K562 (cell line): Measurements from ENCODE around the gene SERPINF2. TPM values are rescaled to one million over a fixed set of nuclear protein-coding genes. Genes with fewer than 3 reads are reported as not detected.

Experiments used
- BHLHE40 ChIP-seq: IDR thresholded peaks from 2 replicates; pipeline ENCODE4 v1.6.1; 2011; ENCODE audit warnings: low read length, improper control_type of control experiment
- DIDO1 ChIP-seq: fragments of 450-650 bp; IDR thresholded peaks from 2 replicates; pipeline ENCODE4 v1.6.1; 2016; ENCODE audit warnings: low read depth, missing biosample characterization, missing genetic modification characterization
- HNRNPLL ChIP-seq: fragments of 200-400 bp; formaldehyde crosslinking; IDR thresholded peaks from 2 replicates; pipeline ENCODE4 v1.6.1; 2017; ENCODE audit warnings: low read length, low read depth, mild to moderate bottlenecking; ENCODE audit not compliant: poor library complexity, severe bottlenecking
- KAT2B ChIP-seq: IDR thresholded peaks from one replicate; pipeline ENCODE4 v1.6.1; 2012; ENCODE audit warnings: low read depth, mild to moderate bottlenecking, control low read depth, inconsistent platforms, low read length, moderate library complexity
- NFIC ChIP-seq: fragments of 450-650 bp; IDR thresholded peaks from 2 replicates; pipeline ENCODE4 v1.6.1; 2017; ENCODE audit warnings: mild to moderate bottlenecking, inconsistent platforms
- NONO ChIP-seq, 2 experiments: fragments of 200-400 bp in 1 of 2; fragments of 450-650 bp in 1 of 2; formaldehyde crosslinking in 1 of 2; IDR thresholded peaks; 2 replicates each; pipeline ENCODE4 v1.6.1; 2017; ENCODE audit warnings: low read depth in 2 of 2, mild to moderate bottlenecking in 2 of 2, moderate library complexity in 2 of 2, low read length in 1 of 2
- NR4A1 ChIP-seq, 2 experiments: fragments of 250-450 bp in 1 of 2; fragments of 450-650 bp in 1 of 2; sonication (Bioruptor Pico) in 1 of 2; IDR thresholded peaks; 2 replicates each; pipeline versions ENCODE4 v1.4.0 to v1.6.1; 2016 to 2020; ENCODE audit warnings: mild to moderate bottlenecking in 2 of 2, missing compliant biosample characterization in 1 of 2, missing genetic modification characterization in 1 of 2, moderate library complexity in 1 of 2
- RB1 ChIP-seq: fragments of 450-650 bp; IDR thresholded peaks from 2 replicates; pipeline ENCODE4 v1.6.1; 2017; ENCODE audit warnings: low read depth, mild to moderate bottlenecking
- RBM25 ChIP-seq: fragments of 200-400 bp; formaldehyde crosslinking; IDR thresholded peaks from 2 replicates; pipeline ENCODE4 v1.6.1; 2018; ENCODE audit warnings: low read length, low read depth, moderate library complexity; ENCODE audit not compliant: severe bottlenecking
- SMAD1 ChIP-seq: fragments of 150-350 bp; IDR thresholded peaks from 2 replicates; pipeline ENCODE4 v1.6.1; 2014; ENCODE audit warnings: low read length, low read depth; ENCODE audit not compliant: partially characterized antibody
- SMC3 ChIP-seq: conservative IDR thresholded peaks from 2 replicates; pipeline ENCODE4 v1.6.1; 2011; ENCODE audit warnings: low read depth, low read length, improper control_type of control experiment; ENCODE audit not compliant: insufficient read depth
- SUPT5H ChIP-seq: fragments of 450-650 bp; IDR thresholded peaks from 2 replicates; pipeline ENCODE4 v1.6.1; 2016
- TBP ChIP-seq: optimal IDR thresholded peaks from 2 replicates; pipeline ENCODE3; 2011; ENCODE audit warnings: low read depth, low read length, improper control_type of control experiment
- polyA plus RNA-seq, 8 experiments: library from polyadenylated mRNA; depleted of rRNA in 4 of 8; stranded (reverse) in 5 of 8; unstranded in 3 of 8; fragments of >200 nt; fragmentation: Nextera tagmentation in 2 of 8; fragmentation: Illumina TruSeq in 1 of 8; extraction: Ambion mirVana in 2 of 8; extraction: Trizol in 1 of 8; gene quantifications; 2 replicates each; pipeline versions ENCODE4 v1.2.1 to v1.2.3, GENCODE V29; 2011 to 2014; ENCODE audit warnings: inconsistent platforms in 1 of 8, missing spikeins in 1 of 8
- total RNA-seq, 7 experiments: library from RNA; depleted of rRNA in 6 of 7; stranded (reverse); fragments of >200 nt in 6 of 7; fragmentation: Illumina TruSeq in 2 of 7; extraction: Trizol in 2 of 7; gene quantifications; 2 replicates each; pipeline versions ENCODE4 v1.2.1 to v1.2.3, GENCODE V29; 2011 to 2021; ENCODE audit warnings: low replicate concordance in 1 of 7
- TF ChIP-seq, protein P1 (sequence below), 3 experiments: IDR thresholded peaks in 2 of 3; conservative IDR thresholded peaks in 1 of 3; 2 replicates each; pipeline ENCODE4 v1.5.1; 2011 to 2012; ENCODE audit warnings: low read length in 3 of 3, mild to moderate bottlenecking in 3 of 3, control low read depth in 2 of 3, improper control_type of control experiment in 1 of 3, inconsistent platforms in 1 of 3, low read depth in 1 of 3, mixed read lengths in 1 of 3, moderate library complexity in 1 of 3; ENCODE audit not compliant: insufficient read depth in 2 of 3
- TF ChIP-seq, protein P2 (sequence below): fragments of 250-450 bp; sonication (Bioruptor Pico); IDR thresholded peaks from 2 replicates; pipeline ENCODE4 v1.5.0; 2021
- TF ChIP-seq, protein P3 (sequence below), 2 experiments: IDR thresholded peaks; 2 replicates each; pipeline ENCODE4 v1.6.1; 2011; ENCODE audit warnings: borderline replicate concordance in 1 of 2, control low read depth in 1 of 2, low read depth in 1 of 2, low read length in 1 of 2, mild to moderate bottlenecking in 1 of 2, mixed read lengths in 1 of 2, moderate library complexity in 1 of 2; ENCODE audit not compliant: insufficient read depth in 1 of 2, insufficient read length in 1 of 2, poor library complexity in 1 of 2, severe bottlenecking in 1 of 2; ENCODE audit errors: extremely low read depth in 1 of 2
- TF ChIP-seq, protein P4 (sequence below): sonication (generic); formaldehyde crosslinking; IDR thresholded peaks from 2 replicates; pipeline ENCODE4 v1.8.0; 2023; ENCODE audit warnings: mild to moderate bottlenecking, missing genetic modification reagents

Gene SERPINF2
- total and polyA plus RNA-seq, 9 of the 15 experiments (the other 6 are each of a cell fraction or from before 2014, with no cell fraction given), result 0.22 TPM; not detected in 8

DNA sequence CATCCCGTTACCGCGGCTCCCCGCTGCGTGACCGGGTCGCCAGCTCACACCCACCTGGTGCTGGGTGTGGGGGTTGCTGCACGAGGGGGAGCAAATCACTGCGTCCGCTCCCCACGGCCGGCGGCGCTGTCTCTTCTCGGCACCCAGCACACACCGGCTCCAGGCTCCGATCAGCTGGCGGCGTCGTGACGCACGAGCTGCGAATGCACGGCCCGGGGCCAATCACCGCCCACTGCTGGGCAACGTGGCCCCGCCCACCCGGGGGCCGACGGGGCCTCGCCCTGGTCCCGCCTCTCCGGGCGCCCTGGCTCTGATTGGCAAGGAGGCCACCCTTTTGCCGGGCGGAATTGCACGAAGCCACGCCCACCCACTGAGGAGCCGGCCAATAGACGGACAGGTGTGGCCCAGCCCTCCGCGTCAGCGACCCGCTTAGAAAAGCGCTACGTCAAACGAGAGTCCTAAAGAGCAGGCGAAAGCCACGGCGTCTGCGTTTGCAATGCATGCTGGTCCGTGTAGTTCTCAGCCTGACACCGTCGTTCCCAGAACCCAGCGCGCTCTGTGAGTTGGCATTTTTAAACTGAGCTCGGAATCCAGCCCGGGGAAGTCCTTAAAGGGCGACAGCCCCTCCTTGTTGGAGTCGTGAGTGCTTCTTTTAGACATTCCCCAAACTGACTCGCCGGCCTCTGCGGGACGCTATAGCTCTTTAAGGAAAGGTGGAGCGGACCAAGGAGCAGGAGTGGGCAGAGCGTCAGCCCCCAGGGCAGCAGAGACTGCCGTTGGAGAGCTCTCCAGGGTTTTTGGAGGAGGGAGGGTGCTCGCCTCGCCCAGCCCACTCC, 26.4 kb upstream of the SERPINF2 start (continued):
- no peak for TF ChIP-seq NR4A1 (CRISPR knock-in tag; IDR thresholded peaks at IDR 0.05)
- 0 out of 2 replicates have a peak, but pooled peaks have one; percentile 26 for TF ChIP-seq NR4A1 (tag; IDR thresholded peaks at IDR 0.05)
- peak; percentile 42 for TF ChIP-seq BHLHE40
- peak; percentile 90 for TF ChIP-seq TBP
- peak; percentile 68 for TF ChIP-seq HNRNPLL
- TF ChIP-seq SMAD1, result peak; percentile 62
- TF ChIP-seq NONO (IDR thresholded peaks at IDR 0.05; ENCODE audit: low read depth in 2 of 2, low read length in 1 of 2), result peak in 1 of 2 experiments; percentile 88; a peak in 2 of 4 replicates
- TF ChIP-seq, protein P1, sequence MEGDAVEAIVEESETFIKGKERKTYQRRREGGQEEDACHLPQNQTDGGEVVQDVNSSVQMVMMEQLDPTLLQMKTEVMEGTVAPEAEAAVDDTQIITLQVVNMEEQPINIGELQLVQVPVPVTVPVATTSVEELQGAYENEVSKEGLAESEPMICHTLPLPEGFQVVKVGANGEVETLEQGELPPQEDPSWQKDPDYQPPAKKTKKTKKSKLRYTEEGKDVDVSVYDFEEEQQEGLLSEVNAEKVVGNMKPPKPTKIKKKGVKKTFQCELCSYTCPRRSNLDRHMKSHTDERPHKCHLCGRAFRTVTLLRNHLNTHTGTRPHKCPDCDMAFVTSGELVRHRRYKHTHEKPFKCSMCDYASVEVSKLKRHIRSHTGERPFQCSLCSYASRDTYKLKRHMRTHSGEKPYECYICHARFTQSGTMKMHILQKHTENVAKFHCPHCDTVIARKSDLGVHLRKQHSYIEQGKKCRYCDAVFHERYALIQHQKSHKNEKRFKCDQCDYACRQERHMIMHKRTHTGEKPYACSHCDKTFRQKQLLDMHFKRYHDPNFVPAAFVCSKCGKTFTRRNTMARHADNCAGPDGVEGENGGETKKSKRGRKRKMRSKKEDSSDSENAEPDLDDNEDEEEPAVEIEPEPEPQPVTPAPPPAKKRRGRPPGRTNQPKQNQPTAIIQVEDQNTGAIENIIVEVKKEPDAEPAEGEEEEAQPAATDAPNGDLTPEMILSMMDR (IDR thresholded peaks at IDR 0.05 in 2 of 3, conservative IDR thresholded peaks at IDR 0.05 in 1 of 3; ENCODE audit: insufficient read depth in 2 of 3, low read depth in 1 of 3, low read length in 3 of 3), result peak in 2 of 3 experiments; percentile 6 to 10; a peak in 1 of 6 replicates
- 0 out of 2 replicates have a peak, but pooled peaks have one; percentile 32 for TF ChIP-seq RB1
- TF ChIP-seq, protein P2, sequence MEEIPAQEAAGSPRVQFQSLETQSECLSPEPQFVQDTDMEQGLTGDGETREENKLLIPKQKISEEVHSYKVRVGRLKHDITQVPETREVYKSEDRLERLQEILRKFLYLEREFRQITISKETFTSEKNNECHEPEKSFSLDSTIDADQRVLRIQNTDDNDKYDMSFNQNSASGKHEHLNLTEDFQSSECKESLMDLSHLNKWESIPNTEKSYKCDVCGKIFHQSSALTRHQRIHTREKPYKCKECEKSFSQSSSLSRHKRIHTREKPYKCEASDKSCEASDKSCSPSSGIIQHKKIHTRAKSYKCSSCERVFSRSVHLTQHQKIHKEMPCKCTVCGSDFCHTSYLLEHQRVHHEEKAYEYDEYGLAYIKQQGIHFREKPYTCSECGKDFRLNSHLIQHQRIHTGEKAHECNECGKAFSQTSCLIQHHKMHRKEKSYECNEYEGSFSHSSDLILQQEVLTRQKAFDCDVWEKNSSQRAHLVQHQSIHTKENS (CRISPR knock-in tag), result no peak
- TF ChIP-seq RBM25, result peak; percentile 99
- TF ChIP-seq, protein P3, sequence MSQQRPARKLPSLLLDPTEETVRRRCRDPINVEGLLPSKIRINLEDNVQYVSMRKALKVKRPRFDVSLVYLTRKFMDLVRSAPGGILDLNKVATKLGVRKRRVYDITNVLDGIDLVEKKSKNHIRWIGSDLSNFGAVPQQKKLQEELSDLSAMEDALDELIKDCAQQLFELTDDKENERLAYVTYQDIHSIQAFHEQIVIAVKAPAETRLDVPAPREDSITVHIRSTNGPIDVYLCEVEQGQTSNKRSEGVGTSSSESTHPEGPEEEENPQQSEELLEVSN (IDR thresholded peaks at IDR 0.05; ENCODE audit: borderline replicate concordance in 1 of 2, extremely low read depth in 1 of 2, insufficient read depth in 1 of 2, insufficient read length in 1 of 2, low read depth in 1 of 2, low read length in 1 of 2, poor library complexity in 1 of 2, severe bottlenecking in 1 of 2), result peak in 1 of 2 experiments; percentile 47
- TF ChIP-seq SUPT5H, result peak; percentile 84
- TF ChIP-seq NFIC, result peak; percentile 36; the same call in 1 of the 2 replicates
- TF ChIP-seq DIDO1 (tag), result no peak
- no peak for TF ChIP-seq SMC3
- TF ChIP-seq KAT2B, result no peak
- TF ChIP-seq, protein P4, sequence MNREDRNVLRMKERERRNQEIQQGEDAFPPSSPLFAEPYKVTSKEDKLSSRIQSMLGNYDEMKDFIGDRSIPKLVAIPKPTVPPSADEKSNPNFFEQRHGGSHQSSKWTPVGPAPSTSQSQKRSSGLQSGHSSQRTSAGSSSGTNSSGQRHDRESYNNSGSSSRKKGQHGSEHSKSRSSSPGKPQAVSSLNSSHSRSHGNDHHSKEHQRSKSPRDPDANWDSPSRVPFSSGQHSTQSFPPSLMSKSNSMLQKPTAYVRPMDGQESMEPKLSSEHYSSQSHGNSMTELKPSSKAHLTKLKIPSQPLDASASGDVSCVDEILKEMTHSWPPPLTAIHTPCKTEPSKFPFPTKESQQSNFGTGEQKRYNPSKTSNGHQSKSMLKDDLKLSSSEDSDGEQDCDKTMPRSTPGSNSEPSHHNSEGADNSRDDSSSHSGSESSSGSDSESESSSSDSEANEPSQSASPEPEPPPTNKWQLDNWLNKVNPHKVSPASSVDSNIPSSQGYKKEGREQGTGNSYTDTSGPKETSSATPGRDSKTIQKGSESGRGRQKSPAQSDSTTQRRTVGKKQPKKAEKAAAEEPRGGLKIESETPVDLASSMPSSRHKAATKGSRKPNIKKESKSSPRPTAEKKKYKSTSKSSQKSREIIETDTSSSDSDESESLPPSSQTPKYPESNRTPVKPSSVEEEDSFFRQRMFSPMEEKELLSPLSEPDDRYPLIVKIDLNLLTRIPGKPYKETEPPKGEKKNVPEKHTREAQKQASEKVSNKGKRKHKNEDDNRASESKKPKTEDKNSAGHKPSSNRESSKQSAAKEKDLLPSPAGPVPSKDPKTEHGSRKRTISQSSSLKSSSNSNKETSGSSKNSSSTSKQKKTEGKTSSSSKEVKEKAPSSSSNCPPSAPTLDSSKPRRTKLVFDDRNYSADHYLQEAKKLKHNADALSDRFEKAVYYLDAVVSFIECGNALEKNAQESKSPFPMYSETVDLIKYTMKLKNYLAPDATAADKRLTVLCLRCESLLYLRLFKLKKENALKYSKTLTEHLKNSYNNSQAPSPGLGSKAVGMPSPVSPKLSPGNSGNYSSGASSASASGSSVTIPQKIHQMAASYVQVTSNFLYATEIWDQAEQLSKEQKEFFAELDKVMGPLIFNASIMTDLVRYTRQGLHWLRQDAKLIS (CRISPR knock-in tag), result peak; percentile 29; the same call in 1 of the 2 replicates
